Cardiac fibroblast (primary cell): ENCODE measurements around the gene FAF1.

Experiments
- DNase-seq, 2 donors: peaks; one replicate each; pipeline versions ENCODE4 v3.0.0 to v3.0.0-alpha.2; 2010; ENCODE audit warnings: low read depth in 2 of 2
- H3K4me3 ChIP-seq, 2 donors: replicated peaks in 1 of 2; 1 replicate in 1 of 2; 2 replicates in 1 of 2; pipeline ENCODE4 v1.5.1; 2011; ENCODE audit warnings: low read depth in 2 of 2, low read length in 2 of 2, mild to moderate bottlenecking in 2 of 2, moderate library complexity in 1 of 2
- TF ChIP-seq, protein P1 (sequence below): IDR thresholded peaks from one replicate; pipeline ENCODE4 v1.5.1; 2011; ENCODE audit warnings: low read depth, mild to moderate bottlenecking, low read length, inconsistent platforms

FAF1 gene

GRCh38 chr1:50599546-50599945, 360.5 kb downstream of the FAF1 start:
- TF ChIP-seq, protein P1, sequence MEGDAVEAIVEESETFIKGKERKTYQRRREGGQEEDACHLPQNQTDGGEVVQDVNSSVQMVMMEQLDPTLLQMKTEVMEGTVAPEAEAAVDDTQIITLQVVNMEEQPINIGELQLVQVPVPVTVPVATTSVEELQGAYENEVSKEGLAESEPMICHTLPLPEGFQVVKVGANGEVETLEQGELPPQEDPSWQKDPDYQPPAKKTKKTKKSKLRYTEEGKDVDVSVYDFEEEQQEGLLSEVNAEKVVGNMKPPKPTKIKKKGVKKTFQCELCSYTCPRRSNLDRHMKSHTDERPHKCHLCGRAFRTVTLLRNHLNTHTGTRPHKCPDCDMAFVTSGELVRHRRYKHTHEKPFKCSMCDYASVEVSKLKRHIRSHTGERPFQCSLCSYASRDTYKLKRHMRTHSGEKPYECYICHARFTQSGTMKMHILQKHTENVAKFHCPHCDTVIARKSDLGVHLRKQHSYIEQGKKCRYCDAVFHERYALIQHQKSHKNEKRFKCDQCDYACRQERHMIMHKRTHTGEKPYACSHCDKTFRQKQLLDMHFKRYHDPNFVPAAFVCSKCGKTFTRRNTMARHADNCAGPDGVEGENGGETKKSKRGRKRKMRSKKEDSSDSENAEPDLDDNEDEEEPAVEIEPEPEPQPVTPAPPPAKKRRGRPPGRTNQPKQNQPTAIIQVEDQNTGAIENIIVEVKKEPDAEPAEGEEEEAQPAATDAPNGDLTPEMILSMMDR = no peak

DNA sequence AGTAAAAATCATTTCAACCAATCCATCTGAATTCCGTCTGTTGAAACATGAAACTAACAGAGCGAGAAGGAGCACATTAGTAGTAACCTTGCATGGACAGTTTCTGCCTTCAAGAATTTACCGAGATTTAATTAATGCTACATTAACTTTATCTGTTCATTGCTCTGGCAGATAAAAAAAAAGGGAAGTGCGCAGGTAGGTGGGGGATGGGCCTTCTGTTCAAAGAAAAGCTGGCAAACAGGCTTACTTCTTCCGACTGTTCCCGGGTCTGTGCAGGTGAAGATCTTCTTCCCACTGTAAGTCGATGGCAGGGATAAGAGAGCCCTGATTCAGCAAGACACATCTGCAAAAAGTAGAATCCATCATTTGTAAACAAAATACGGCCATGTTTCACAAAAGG, 364.2 kb downstream of the FAF1 start:
- H3K4me3 ChIP-seq = no peak overlapping the region
- TF ChIP-seq, protein P1 = no peak
- DNase-seq = no peak

More at GRCh38 chr1:50599546-50599945, 360.5 kb downstream of the FAF1 start:
- no peak overlapping the region for H3K4me3 ChIP-seq
- no peak for DNase-seq

- H3K4me3 ChIP-seq = no peak overlapping the region
- TF ChIP-seq, protein P1 = no peak
- DNase-seq = no peak
Observed at GRCh38 chr1:50593515-50593914, 366.6 kb downstream of the FAF1 start.

GRCh38 chr1:50591598-50591997, 368.5 kb downstream of the FAF1 start:
- DNase-seq = no peak
- TF ChIP-seq, protein P1 = no peak
- no peak overlapping the region for H3K4me3 ChIP-seq

- DNase-seq = no peak
- TF ChIP-seq, protein P1 = peak; percentile 17
- H3K4me3 ChIP-seq = no peak overlapping the region
Observed at GRCh38 chr1:50582346-50582745, 377.7 kb downstream of the FAF1 start.

DNA sequence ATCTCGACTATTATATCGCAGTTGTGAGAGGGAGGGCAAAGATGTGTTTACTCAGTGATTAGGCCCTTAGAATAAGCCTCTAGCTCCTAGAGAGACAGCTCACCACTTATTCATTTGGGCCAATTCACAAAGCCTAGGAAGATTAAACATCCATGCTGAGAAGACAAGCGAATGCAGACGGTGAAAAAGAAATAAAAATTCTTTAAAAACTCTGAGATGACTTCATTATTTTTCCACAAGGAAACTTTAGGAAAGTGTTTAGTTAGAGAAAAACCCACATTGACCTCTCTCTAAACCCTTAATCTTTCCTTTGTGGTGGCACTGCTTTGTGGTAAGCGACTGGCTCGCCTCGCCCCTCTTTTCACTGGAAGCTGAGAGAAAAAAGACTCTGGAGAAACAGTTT, 390.0 kb downstream of the FAF1 start:
- H3K4me3 ChIP-seq = no peak overlapping the region
- peak in 1 of 2 donors; percentile 2 for DNase-seq
- TF ChIP-seq, protein P1 = no peak

GRCh38 chr1:50568782-50569181, 391.3 kb downstream of the FAF1 start:
- no peak overlapping the region for H3K4me3 ChIP-seq
- TF ChIP-seq, protein P1 = no peak
- DNase-seq = no peak
